ENCODE measurements around the gene PSKH1. TPM values are rescaled to one million over a fixed set of nuclear protein-coding genes. Genes with fewer than 3 reads are reported as not detected.

The PSKH1 gene
- total RNA-seq, 1 donor from 2014 or later: 45.0 TPM

GRCh38 chr16:67884684-67885083 is 8.4 kb upstream of the PSKH1 start, which contains the start of gene NRN1L:
Gene NRN1L, plus strand, starts transcription at chr16:67884885. Its CDS starts 19 bp downstream, at chr16:67884904.
- no peak for TF ChIP-seq CTCF (IDR thresholded peaks at IDR 0.05; ENCODE audit: unreplicated experiment)
- Mint-ChIP-seq H3K27me3 (no peaks in the 10 kb centered on the region), H3K9me3 (ENCODE audit: low read depth) (no peaks in the 10 kb centered on the region), H3K27ac (no peak within 1 kb of the TSS), H3K36me3 (ENCODE audit: insufficient read depth) (peaks cover 15% of the 10 kb centered on the region), H3K4me1 (ENCODE audit: low read depth) (peaks cover 2% of the 10 kb centered on the region), H3K4me3 (ENCODE audit: low read depth) (no peak within 1 kb of the TSS)
- DNase-seq (ENCODE audit: low spot score, unreplicated experiment): peak; percentile 34

GRCh38 chr16:67885545-67885944 is 7.5 kb upstream of the PSKH1 start:
- H3K4me3 Mint-ChIP-seq (ENCODE audit: low read depth): no peak overlapping the region
- no peaks in the 10 kb centered on the region for H3K27me3 Mint-ChIP-seq
- TF ChIP-seq CTCF (IDR thresholded peaks at IDR 0.05; ENCODE audit: unreplicated experiment): no peak
- H3K27ac Mint-ChIP-seq: no peak overlapping the region
- H3K9me3 Mint-ChIP-seq (ENCODE audit: low read depth): no peaks in the 10 kb centered on the region
- DNase-seq (ENCODE audit: low spot score, unreplicated experiment): no peak
- peaks cover 13% of the 10 kb centered on the region for H3K36me3 Mint-ChIP-seq (ENCODE audit: insufficient read depth)
- peaks cover 3% of the 10 kb centered on the region for H3K4me1 Mint-ChIP-seq (ENCODE audit: low read depth)

- no peak for DNase-seq (ENCODE audit: low spot score, unreplicated experiment)
- Mint-ChIP-seq H3K4me1 (ENCODE audit: low read depth) (peaks cover 6% of the 10 kb centered on the region), H3K27me3 (no peaks in the 10 kb centered on the region), H3K4me3 (ENCODE audit: low read depth) (no peak overlapping the region), H3K9me3 (ENCODE audit: low read depth) (no peaks in the 10 kb centered on the region), H3K36me3 (ENCODE audit: insufficient read depth) (peaks cover 13% of the 10 kb centered on the region), H3K27ac (no peak overlapping the region)
- TF ChIP-seq CTCF (IDR thresholded peaks at IDR 0.05; ENCODE audit: unreplicated experiment): no peak
Observed at GRCh38 chr16:67885976-67886375, 7.1 kb upstream of the PSKH1 start.

- DNase-seq (ENCODE audit: low spot score, unreplicated experiment): no peak
- H3K27ac Mint-ChIP-seq: no peak overlapping the region
- peaks cover 13% of the 10 kb centered on the region for H3K36me3 Mint-ChIP-seq (ENCODE audit: insufficient read depth)
- no peak overlapping the region for H3K4me3 Mint-ChIP-seq (ENCODE audit: low read depth)
- H3K9me3 Mint-ChIP-seq (ENCODE audit: low read depth): no peaks in the 10 kb centered on the region
- no peaks in the 10 kb centered on the region for H3K27me3 Mint-ChIP-seq
- peaks cover 6% of the 10 kb centered on the region for H3K4me1 Mint-ChIP-seq (ENCODE audit: low read depth)
- no peak for TF ChIP-seq CTCF (IDR thresholded peaks at IDR 0.05; ENCODE audit: unreplicated experiment)
Observed at GRCh38 chr16:67886387-67886786, 6.7 kb upstream of the PSKH1 start.

- no peaks in the 10 kb centered on the region for H3K9me3 Mint-ChIP-seq (ENCODE audit: low read depth)
- DNase-seq (ENCODE audit: low spot score, unreplicated experiment): no peak
- TF ChIP-seq CTCF (IDR thresholded peaks at IDR 0.05; ENCODE audit: unreplicated experiment): no peak
- H3K4me1 Mint-ChIP-seq (ENCODE audit: low read depth): peaks cover 12% of the 10 kb centered on the region
- no peak overlapping the region for H3K4me3 Mint-ChIP-seq (ENCODE audit: low read depth)
- no peaks in the 10 kb centered on the region for H3K27me3 Mint-ChIP-seq
- peaks cover 7% of the 10 kb centered on the region for H3K36me3 Mint-ChIP-seq (ENCODE audit: insufficient read depth)
- H3K27ac Mint-ChIP-seq: no peak overlapping the region
Observed at GRCh38 chr16:67888331-67888730, 4.7 kb upstream of the PSKH1 start.
